Iris pigment epithelial cell (primary cell): ENCODE data around the gene QRFP.
"Not testable (repeated sequence)": the region's sequence is repeated elsewhere in the genome, so short reads cannot be mapped to it uniquely, and the experiment has no call there.

ENCODE experiments used
- DNase-seq: peaks from one replicate; pipeline ENCODE4 v3.0.0-alpha.2; 2011; ENCODE audit warnings: low read depth

The QRFP gene

GRCh38 chr9:130919559-130920145, 23.0 kb upstream of the QRFP start:
- DNase-seq = no peak

- DNase-seq = no peak
Observed at GRCh38 chr9:130918826-130919558, 22.4 kb upstream of the QRFP start.

- DNase-seq = no peak
Observed at GRCh38 chr9:130918101-130918825, 21.7 kb upstream of the QRFP start.

- no peak for DNase-seq
Observed at GRCh38 chr9:130917168-130917960, 20.8 kb upstream of the QRFP start.

GRCh38 chr9:130915096-130915447, 18.5 kb upstream of the QRFP start:
- no peak for DNase-seq

- no peak for DNase-seq
Observed at GRCh38 chr9:130914417-130915095, 17.9 kb upstream of the QRFP start.

- DNase-seq = no peak
Observed at GRCh38 chr9:130913599-130914416, 17.2 kb upstream of the QRFP start.

- DNase-seq = peak; percentile 62
Observed at GRCh38 chr9:130912932-130913598, 16.5 kb upstream of the QRFP start.

- no peak for DNase-seq
Observed at GRCh38 chr9:130911254-130912049, 14.8 kb upstream of the QRFP start.

GRCh38 chr9:130910670-130911069, 14.1 kb upstream of the QRFP start:
- DNase-seq = not testable (repeated sequence)

- DNase-seq = not testable (repeated sequence)
Observed at GRCh38 chr9:130910041-130910440, 13.4 kb upstream of the QRFP start.

- DNase-seq = no peak
Observed at GRCh38 chr9:130908878-130909355, 12.3 kb upstream of the QRFP start.

GRCh38 chr9:130908146-130908877, 11.7 kb upstream of the QRFP start:
- DNase-seq = no peak

GRCh38 chr9:130906735-130907416, 10.3 kb upstream of the QRFP start:
- no peak for DNase-seq

GRCh38 chr9:130905902-130906734, 9.5 kb upstream of the QRFP start:
- DNase-seq = no peak

GRCh38 chr9:130905125-130905901, 8.7 kb upstream of the QRFP start:
- DNase-seq = no peak
